NCI-H1930 (cell line): ENCODE measurements around the gene COL4A6.

Experiments used
- DNase-seq, 2 experiments: peaks; one replicate each; lab custom pipeline; 2025; lab: John Stamatoyannopoulos, UW

Gene COL4A6

GRCh38 chrX:108270739-108271396, 167.4 kb downstream of the COL4A6 start:
- DNase-seq: no peak

GRCh38 chrX:108270280-108270679, 167.9 kb downstream of the COL4A6 start:
- no peak for DNase-seq

- DNase-seq: no peak
Observed at GRCh38 chrX:108268434-108269080, 169.7 kb downstream of the COL4A6 start.

- DNase-seq: no peak
Observed at GRCh38 chrX:108267557-108267956, 170.7 kb downstream of the COL4A6 start.

- DNase-seq: no peak
Observed at GRCh38 chrX:108264376-108264775, 173.8 kb downstream of the COL4A6 start.

DNA sequence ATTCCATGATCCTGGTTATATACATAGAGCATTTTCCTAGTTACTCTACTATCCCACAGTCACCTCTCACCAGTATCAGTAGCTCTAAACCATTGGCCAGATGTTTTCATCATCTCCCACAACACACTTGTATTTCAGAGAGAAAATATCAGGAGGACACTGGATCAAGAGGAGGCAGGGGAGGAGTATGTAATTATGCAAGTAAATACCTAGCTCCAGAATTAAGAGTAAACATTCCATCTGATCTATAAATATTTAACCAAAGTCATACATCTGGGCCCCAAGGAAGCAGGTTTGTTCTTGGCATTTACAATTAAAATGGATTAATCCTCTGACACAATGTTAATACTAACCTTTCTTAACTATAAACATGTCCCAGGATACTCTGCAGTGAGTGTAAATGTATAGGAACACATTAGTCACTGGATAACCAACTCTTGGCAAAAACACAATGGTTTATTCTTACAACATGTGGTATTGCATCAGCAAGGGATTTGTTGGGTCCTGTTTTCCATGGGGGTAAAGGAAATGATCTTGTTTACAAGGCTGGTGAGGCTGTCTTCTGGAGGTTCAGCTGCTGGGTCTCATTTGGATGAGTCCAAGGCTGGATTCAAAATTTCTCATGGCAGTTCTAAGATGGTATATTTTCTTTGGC, 176.5 kb downstream of the COL4A6 start:
- DNase-seq: no peak

DNA sequence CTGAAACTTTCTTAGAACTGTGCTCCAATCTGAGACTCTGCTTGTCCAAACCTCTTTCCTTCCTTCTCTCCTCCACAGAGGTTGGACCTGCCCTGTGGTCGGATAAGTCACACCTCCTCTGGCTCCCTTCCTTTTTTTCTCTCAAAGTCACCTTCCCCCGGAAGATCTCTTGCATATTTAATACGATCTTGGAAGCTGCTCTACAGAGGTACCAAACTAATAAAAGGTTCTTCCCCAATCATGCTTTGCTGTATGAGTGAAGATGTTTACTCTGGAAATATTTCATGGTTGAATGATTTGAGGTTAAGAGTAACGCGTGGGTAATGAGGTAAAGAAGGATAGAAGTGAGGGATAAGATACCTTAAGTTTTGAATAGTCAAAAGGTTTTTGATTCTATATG, 180.7 kb downstream of the COL4A6 start:
- no peak for DNase-seq

- DNase-seq: no peak
Observed at GRCh38 chrX:108254636-108255035, 183.6 kb downstream of the COL4A6 start.

GRCh38 chrX:108250654-108251579, 187.3 kb downstream of the COL4A6 start:
- no peak for DNase-seq

DNA sequence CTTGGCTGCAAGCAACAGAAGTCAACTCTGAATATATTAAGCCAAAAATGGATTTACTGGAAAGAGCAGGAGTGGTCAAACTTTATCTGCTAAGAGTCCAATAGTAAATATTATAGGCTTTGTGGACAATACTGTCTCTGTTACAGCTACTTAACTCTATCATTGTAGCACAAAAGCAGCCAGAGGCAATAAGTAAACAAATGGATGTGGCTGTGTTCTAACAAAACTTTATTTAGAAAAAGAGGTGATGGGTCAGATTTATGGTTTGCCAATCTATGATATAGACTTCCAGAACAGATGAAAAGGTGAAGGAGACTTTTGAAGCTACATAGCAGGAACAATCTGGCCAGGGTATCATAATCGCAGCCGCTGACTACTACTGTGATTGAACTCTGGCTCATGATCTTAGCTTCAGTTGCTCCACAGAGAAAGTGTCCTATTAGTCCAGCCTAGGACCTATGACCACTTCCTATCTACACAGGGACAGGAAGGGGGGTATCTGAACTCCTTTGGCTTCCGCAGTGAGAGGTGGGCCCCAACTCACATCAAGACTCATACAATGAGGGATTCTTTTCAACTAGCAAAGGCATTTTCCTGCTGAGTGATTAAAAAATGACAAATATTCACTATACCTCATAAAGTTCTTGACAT, 191.8 kb downstream of the COL4A6 start:
- no peak for DNase-seq

GRCh38 chrX:108245462-108245861, 192.8 kb downstream of the COL4A6 start:
- DNase-seq: no peak

DNA sequence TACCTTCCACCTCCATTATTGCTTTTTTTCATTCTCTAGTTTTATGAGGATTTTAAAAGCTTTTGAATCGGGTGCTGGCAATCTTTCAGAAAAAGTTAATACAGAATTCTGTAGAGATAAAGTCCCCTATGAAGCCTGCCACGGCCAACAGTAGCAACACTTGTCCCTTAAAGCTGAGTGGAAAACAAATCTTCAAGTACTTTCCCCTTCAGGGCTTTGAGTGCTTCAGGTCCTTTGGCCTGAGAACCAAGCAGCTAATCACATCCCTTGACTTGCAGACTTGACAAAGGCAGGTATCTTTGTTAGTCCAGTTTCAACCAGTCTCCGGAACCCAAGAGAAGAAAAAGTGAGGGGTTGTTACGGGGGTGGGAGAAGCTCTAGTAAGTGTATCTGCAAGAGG, 202.2 kb downstream of the COL4A6 start:
- no peak for DNase-seq

- no peak for DNase-seq
Observed at GRCh38 chrX:108230574-108230973, 207.6 kb downstream of the COL4A6 start.

DNA sequence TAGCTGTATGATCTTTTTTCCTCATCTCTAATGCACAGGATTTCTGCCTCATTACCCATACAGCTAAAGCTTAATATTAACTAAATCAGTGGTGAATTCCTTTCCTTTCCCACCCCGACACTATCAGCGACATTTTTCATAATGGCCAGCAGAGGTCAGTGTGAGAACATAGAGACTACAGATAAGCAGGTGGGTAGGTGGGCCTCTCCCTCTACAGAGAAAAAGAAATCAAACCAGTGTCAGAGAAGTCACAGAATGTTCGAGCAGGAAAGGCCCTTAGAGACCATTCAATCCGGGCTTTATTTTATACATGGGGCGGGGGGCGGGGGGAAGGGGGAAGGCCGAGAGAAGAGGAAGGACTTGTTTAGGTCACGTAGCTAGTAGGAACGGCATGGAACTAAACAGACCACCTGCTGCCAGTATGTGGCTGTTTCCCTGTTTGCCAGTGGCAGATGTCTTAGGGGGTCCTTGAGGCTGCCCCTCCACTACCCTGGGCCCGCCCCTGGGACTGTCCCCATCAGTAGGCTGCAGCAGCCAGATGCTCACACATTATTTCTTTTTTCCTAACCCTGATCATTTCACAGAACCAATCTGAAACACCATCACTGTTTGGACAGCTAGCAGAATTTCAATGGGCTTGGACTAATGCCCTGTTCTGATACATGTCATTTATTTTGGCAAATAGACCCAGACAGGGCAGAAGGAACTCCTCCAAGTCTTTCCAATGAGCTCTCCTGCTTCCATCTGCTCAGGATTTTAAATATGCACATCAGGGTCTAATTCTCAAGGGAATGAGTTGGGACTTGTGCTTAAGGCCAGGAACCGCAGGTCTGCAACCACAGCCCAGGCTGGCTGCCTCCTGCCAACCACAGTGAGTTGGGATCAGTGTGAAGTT, 213.2 kb downstream of the COL4A6 start:
- DNase-seq: peak; percentile 30 to 38

DNA sequence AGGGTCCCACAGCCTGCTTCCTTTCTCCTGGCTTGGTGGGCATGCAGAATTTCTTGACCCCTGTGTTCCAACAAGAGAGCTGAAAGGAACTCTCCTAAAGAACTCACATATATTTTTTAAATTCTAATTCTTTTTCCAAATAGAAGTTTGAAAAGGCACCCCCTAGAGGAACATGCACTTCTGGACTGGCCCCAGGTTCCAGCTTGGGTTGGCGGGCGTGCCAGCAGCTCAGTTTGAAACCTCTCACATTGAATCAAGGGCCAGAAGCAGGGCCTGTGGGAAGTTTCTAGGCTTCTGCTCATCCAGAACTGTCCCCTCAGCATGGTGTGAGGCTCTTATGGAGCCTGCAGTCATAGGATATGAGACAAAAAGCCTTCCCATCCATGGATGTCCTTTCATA, 214.0 kb downstream of the COL4A6 start:
- DNase-seq: no peak

DNA sequence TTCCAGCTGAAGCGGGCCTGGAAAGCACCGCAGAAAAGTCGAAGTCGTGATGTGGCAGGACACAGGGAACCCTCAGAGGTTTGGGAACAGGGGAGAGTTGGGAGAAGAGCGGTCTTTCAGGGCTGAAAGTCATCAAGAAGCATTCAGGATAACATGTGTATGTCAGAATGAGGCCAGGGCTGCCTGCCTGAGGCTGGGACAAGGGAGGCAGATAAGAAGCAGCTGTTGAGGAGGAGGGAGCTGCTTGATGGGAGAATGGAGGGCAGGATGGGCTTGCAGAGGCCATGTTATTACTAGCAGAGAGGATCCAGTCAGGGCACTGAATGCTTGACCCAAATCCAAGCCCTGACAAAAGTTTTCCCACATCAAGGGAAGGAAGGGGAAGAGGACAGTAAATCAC, 214.6 kb downstream of the COL4A6 start:
- no peak for DNase-seq

- DNase-seq: no peak
Observed at GRCh38 chrX:108221301-108221864, 216.8 kb downstream of the COL4A6 start.

GRCh38 chrX:108219949-108220601, 218.1 kb downstream of the COL4A6 start:
- DNase-seq: no peak

GRCh38 chrX:108217876-108218275, 220.3 kb downstream of the COL4A6 start:
- no peak for DNase-seq
